Measurements from ENCODE around the gene MTCH1. TPM values are rescaled to one million over a fixed set of nuclear protein-coding genes. Genes with fewer than 3 reads are reported as not detected.

Gene MTCH1
- total and polyA plus RNA-seq, 2 donors (not counting 1 experiment from before 2014, with no cell fraction given), result 91.7 to 150 TPM

- Histone ChIP-seq H3K9ac (ENCODE audit: low read length) (no peak overlapping the region), H3K36me3 (replicated peaks in 1 of 2; ENCODE audit: control extremely low read depth in 1 of 2, control insufficient read depth in 1 of 2, extremely low read depth in 1 of 2, insufficient read depth in 2 of 2, low read length in 1 of 2) (peaks cover 2 to 94% of the 10 kb centered on the region in 2 experiments), H3K4me2 (replicated peaks; ENCODE audit: low read depth, low read length, poor library complexity, severe bottlenecking) (no peak overlapping the region), H3K4me1 (ENCODE audit: control insufficient read depth in 2 of 2, insufficient read depth in 2 of 2, low read length in 2 of 2) (peaks cover 14 to 33% of the 10 kb centered on the region in 2 donors), H3K79me2 (ENCODE audit: control insufficient read depth, insufficient read depth, low read length) (peaks cover 65% of the 10 kb centered on the region), H3K27ac (ENCODE audit: low read length in 2 of 2) (peak overlapping the region in 1 of 2 donors; percentile 20), H4K20me1 (ENCODE audit: control insufficient read depth, insufficient read depth, low read length, poor library complexity, severe bottlenecking) (peaks cover 92% of the 10 kb centered on the region), H3K4me3 (ENCODE audit: control extremely low read depth in 1 of 5, extremely low read depth in 1 of 5, insufficient read depth in 1 of 5, low read depth in 2 of 5, low read length in 4 of 5) (no peak overlapping the region), H3K9me3 (ENCODE audit: control extremely low read depth in 1 of 3, control insufficient read depth in 2 of 3, insufficient read depth in 1 of 3, low read length in 2 of 3) (no peaks in the 10 kb centered on the region), H3K27me3 (replicated peaks in 1 of 4; ENCODE audit: control extremely low read depth in 1 of 4, control insufficient read depth in 3 of 4, insufficient read depth in 4 of 4, low read length in 3 of 4) (no peaks in the 10 kb centered on the region), H2AFZ (ENCODE audit: insufficient read depth, low read depth, low read length, poor library complexity, severe bottlenecking) (no peak overlapping the region)
- TF ChIP-seq, protein P1, sequence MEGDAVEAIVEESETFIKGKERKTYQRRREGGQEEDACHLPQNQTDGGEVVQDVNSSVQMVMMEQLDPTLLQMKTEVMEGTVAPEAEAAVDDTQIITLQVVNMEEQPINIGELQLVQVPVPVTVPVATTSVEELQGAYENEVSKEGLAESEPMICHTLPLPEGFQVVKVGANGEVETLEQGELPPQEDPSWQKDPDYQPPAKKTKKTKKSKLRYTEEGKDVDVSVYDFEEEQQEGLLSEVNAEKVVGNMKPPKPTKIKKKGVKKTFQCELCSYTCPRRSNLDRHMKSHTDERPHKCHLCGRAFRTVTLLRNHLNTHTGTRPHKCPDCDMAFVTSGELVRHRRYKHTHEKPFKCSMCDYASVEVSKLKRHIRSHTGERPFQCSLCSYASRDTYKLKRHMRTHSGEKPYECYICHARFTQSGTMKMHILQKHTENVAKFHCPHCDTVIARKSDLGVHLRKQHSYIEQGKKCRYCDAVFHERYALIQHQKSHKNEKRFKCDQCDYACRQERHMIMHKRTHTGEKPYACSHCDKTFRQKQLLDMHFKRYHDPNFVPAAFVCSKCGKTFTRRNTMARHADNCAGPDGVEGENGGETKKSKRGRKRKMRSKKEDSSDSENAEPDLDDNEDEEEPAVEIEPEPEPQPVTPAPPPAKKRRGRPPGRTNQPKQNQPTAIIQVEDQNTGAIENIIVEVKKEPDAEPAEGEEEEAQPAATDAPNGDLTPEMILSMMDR (IDR thresholded peaks at IDR 0.05), result no peak
- H3K9me3 Mint-ChIP-seq (ENCODE audit: insufficient read depth), result no peaks in the 10 kb centered on the region
- CTCF ChIA-PET, result interaction anchor here (0.7 to 20.1 kb wide), 12 partner anchors 10 to 249 kb away, joined by 3 to 587 read pairs (median 80); partner anchors contain the start of genes C6orf89, FGD2, MTCH1 and PIM1
- 96% methylated on average over 3 of the region's 9 CpGs for WGBS (ENCODE audit: insufficient coverage)
- H3K27ac Mint-ChIP-seq, result peak overlapping the region; percentile 6
- intact Hi-C loops (cut with micrococcal nuclease), result no loop called here
- ATAC-seq (ENCODE audit: low read depth) (no peak), DNase-seq (no peak)
- POLR2A ChIA-PET, result interaction anchor here (0.5 to 0.6 kb wide), 2 partner anchors 27 to 205 kb away, joined by 3 to 7 read pairs; no protein-coding TSS in a partner anchor
- peaks cover 25% of the 10 kb centered on the region for H3K4me1 Mint-ChIP-seq
- no peak overlapping the region for H3K4me3 Mint-ChIP-seq
- H3K27me3 Mint-ChIP-seq, result no peaks in the 10 kb centered on the region
Measured at GRCh38 chr6:37015532-37015931, 29.5 kb upstream of the MTCH1 start.

- Histone ChIP-seq H3K27ac (ENCODE audit: low read length in 2 of 2) (no peak overlapping the region), H3K36me3 (replicated peaks in 1 of 2; ENCODE audit: control extremely low read depth in 1 of 2, control insufficient read depth in 1 of 2, extremely low read depth in 1 of 2, insufficient read depth in 2 of 2, low read length in 1 of 2) (peaks cover 2 to 95% of the 10 kb centered on the region in 2 experiments), H3K9me3 (ENCODE audit: control extremely low read depth in 1 of 3, control insufficient read depth in 2 of 3, insufficient read depth in 1 of 3, low read length in 2 of 3) (no peaks in the 10 kb centered on the region), H3K9ac (ENCODE audit: low read length) (no peak overlapping the region), H4K20me1 (ENCODE audit: control insufficient read depth, insufficient read depth, low read length, poor library complexity, severe bottlenecking) (peaks cover 92% of the 10 kb centered on the region), H3K4me3 (ENCODE audit: control extremely low read depth in 1 of 5, extremely low read depth in 1 of 5, insufficient read depth in 1 of 5, low read depth in 2 of 5, low read length in 4 of 5) (no peak overlapping the region), H3K4me1 (ENCODE audit: control insufficient read depth in 2 of 2, insufficient read depth in 2 of 2, low read length in 2 of 2) (peaks cover 14 to 42% of the 10 kb centered on the region in 2 donors), H2AFZ (ENCODE audit: insufficient read depth, low read depth, low read length, poor library complexity, severe bottlenecking) (no peak overlapping the region), H3K27me3 (replicated peaks in 1 of 4; ENCODE audit: control extremely low read depth in 1 of 4, control insufficient read depth in 3 of 4, insufficient read depth in 4 of 4, low read length in 3 of 4) (no peaks in the 10 kb centered on the region), H3K4me2 (replicated peaks; ENCODE audit: low read depth, low read length, poor library complexity, severe bottlenecking) (no peak overlapping the region), H3K79me2 (ENCODE audit: control insufficient read depth, insufficient read depth, low read length) (peaks cover 65% of the 10 kb centered on the region)
- H3K4me1 Mint-ChIP-seq, result peaks cover 32% of the 10 kb centered on the region
- no peak overlapping the region for H3K4me3 Mint-ChIP-seq
- peak overlapping the region; percentile 46 for H3K27ac Mint-ChIP-seq
- ChIA-PET POLR2A (no interaction called here), CTCF (interaction anchor here (1.0 to 1.6 kb wide), 4 partner anchors 15 to 196 kb away, joined by 3 to 4 read pairs (median 4); no protein-coding TSS in a partner anchor)
- TF ChIP-seq, protein P1 (IDR thresholded peaks at IDR 0.05), result no peak
- TF ChIP-seq EZH2 (IDR thresholded peaks at IDR 0.05; ENCODE audit: borderline replicate concordance, insufficient read depth, low read depth, low read length, poor library complexity, severe bottlenecking), result no peak
- no peak for ATAC-seq (ENCODE audit: low read depth)
- no peaks in the 10 kb centered on the region for H3K27me3 Mint-ChIP-seq
- 96% methylated on average over 4 of the region's 12 CpGs for WGBS (ENCODE audit: insufficient coverage)
- intact Hi-C loops (cut with micrococcal nuclease), result no loop called here
- no peak for DNase-seq
- no peaks in the 10 kb centered on the region for H3K9me3 Mint-ChIP-seq (ENCODE audit: insufficient read depth)
Measured at GRCh38 chr6:37014667-37015066, 28.7 kb upstream of the MTCH1 start.
